IPS-11a (cell line): ENCODE results near the gene PHLDA2.
A peak's percentile ranks its signal among the peaks of the same experiment; 100 is the strongest.

Source experiments
- H3K4me3 ChIP-seq: one replicate; pipeline ENCODE4 v1.5.1; 2013; ENCODE audit warnings: low read depth, low read length, control low read depth

The PHLDA2 gene

GRCh38 chr11:2898366-2899079 is 30.7 kb downstream of the PHLDA2 start:
- H3K4me3 ChIP-seq = no peak overlapping the region

- no peak overlapping the region for H3K4me3 ChIP-seq
Observed at GRCh38 chr11:2897048-2897447, 32.2 kb downstream of the PHLDA2 start.

- no peak overlapping the region for H3K4me3 ChIP-seq
Observed at GRCh38 chr11:2896047-2896446, 33.2 kb downstream of the PHLDA2 start.

- H3K4me3 ChIP-seq = no peak overlapping the region
Observed at GRCh38 chr11:2893935-2894334, 35.3 kb downstream of the PHLDA2 start.

GRCh38 chr11:2892967-2893528 is 36.2 kb downstream of the PHLDA2 start:
- peak overlapping the region; percentile 10 for H3K4me3 ChIP-seq

GRCh38 chr11:2892215-2892966 is 36.8 kb downstream of the PHLDA2 start:
- peak overlapping the region; percentile 13 for H3K4me3 ChIP-seq

- H3K4me3 ChIP-seq = no peak overlapping the region
Observed at GRCh38 chr11:2891326-2892214, 37.6 kb downstream of the PHLDA2 start.

GRCh38 chr11:2890466-2891294 is 38.5 kb downstream of the PHLDA2 start:
- H3K4me3 ChIP-seq = no peak overlapping the region

GRCh38 chr11:2889362-2890273 is 39.6 kb downstream of the PHLDA2 start:
- no peak overlapping the region for H3K4me3 ChIP-seq

- no peak overlapping the region for H3K4me3 ChIP-seq
Observed at GRCh38 chr11:2888266-2888968, 40.8 kb downstream of the PHLDA2 start.

GRCh38 chr11:2887515-2888195 is 41.6 kb downstream of the PHLDA2 start:
- no peak overlapping the region for H3K4me3 ChIP-seq

GRCh38 chr11:2886936-2887335 is 42.3 kb downstream of the PHLDA2 start:
- no peak overlapping the region for H3K4me3 ChIP-seq

- H3K4me3 ChIP-seq = no peak overlapping the region
Observed at GRCh38 chr11:2886191-2886894, 42.9 kb downstream of the PHLDA2 start.

GRCh38 chr11:2885678-2886081 is 43.5 kb downstream of the PHLDA2 start, which contains the start of gene CDKN1C:
Gene CDKN1C (minus strand): TSS chr11:2885775. CDS start chr11:2885456, 319 bp downstream.
- peak within 1 kb of the TSS; percentile 57 for H3K4me3 ChIP-seq

GRCh38 chr11:2885017-2885677 is 44.1 kb downstream of the PHLDA2 start:
- peak overlapping the region; percentile 57 for H3K4me3 ChIP-seq

GRCh38 chr11:2883979-2884815 is 45.0 kb downstream of the PHLDA2 start:
- peak overlapping the region; percentile 48 for H3K4me3 ChIP-seq
